ENCODE results near the gene FGF11.
A peak's percentile ranks its signal among the peaks of the same experiment; 100 is the strongest.

FGF11 gene

GRCh38 chr17:7460850-7461660 lies 21.7 kb downstream of the FGF11 start:
- H3K27me3 ChIP-seq, result no peaks in the 10 kb centered on the region
- no peak overlapping the region for H3K4me3 ChIP-seq (ENCODE audit: low read depth in 1 of 2, low read length in 1 of 2)
- peaks cover 21% of the 10 kb centered on the region for H3K36me3 ChIP-seq
- peaks cover 8 to 9% of the 10 kb centered on the region in 2 experiments for H3K4me1 ChIP-seq (ENCODE audit: control insufficient read depth in 1 of 2, insufficient read depth in 1 of 2, low read depth in 1 of 2, low read length in 1 of 2)
- no peak overlapping the region for H3K27ac ChIP-seq
- H3K9me3 ChIP-seq, result no peaks in the 10 kb centered on the region
- TF ChIP-seq CTCF (IDR thresholded peaks at IDR 0.05), result no peak

GRCh38 chr17:7462474-7463371 lies 23.4 kb downstream of the FGF11 start:
- H3K4me1 ChIP-seq (ENCODE audit: control insufficient read depth in 1 of 2, insufficient read depth in 1 of 2, low read depth in 1 of 2, low read length in 1 of 2), result peaks cover 13 to 15% of the 10 kb centered on the region in 2 experiments
- no peak for TF ChIP-seq CTCF (IDR thresholded peaks at IDR 0.05)
- H3K9me3 ChIP-seq, result no peaks in the 10 kb centered on the region
- no peak overlapping the region for H3K27ac ChIP-seq
- no peaks in the 10 kb centered on the region for H3K27me3 ChIP-seq
- H3K36me3 ChIP-seq, result peaks cover 27% of the 10 kb centered on the region
- H3K4me3 ChIP-seq (ENCODE audit: low read depth in 1 of 2, low read length in 1 of 2), result no peak overlapping the region

- TF ChIP-seq CTCF (IDR thresholded peaks at IDR 0.05), result no peak
- Histone ChIP-seq H3K4me3 (ENCODE audit: low read depth in 1 of 2, low read length in 1 of 2) (no peak overlapping the region), H3K27me3 (no peaks in the 10 kb centered on the region), H3K36me3 (peaks cover 27% of the 10 kb centered on the region), H3K27ac (no peak overlapping the region), H3K4me1 (ENCODE audit: control insufficient read depth in 1 of 2, insufficient read depth in 1 of 2, low read depth in 1 of 2, low read length in 1 of 2) (peaks cover 13 to 15% of the 10 kb centered on the region in 2 experiments), H3K9me3 (no peaks in the 10 kb centered on the region)
Measured at GRCh38 chr17:7463372-7463846, 24.1 kb downstream of the FGF11 start.

GRCh38 chr17:7464081-7464480 lies 24.8 kb downstream of the FGF11 start:
- H3K36me3 ChIP-seq, result peaks cover 27% of the 10 kb centered on the region
- H3K27ac ChIP-seq, result no peak overlapping the region
- H3K4me3 ChIP-seq (ENCODE audit: low read depth in 1 of 2, low read length in 1 of 2), result no peak overlapping the region
- no peak for TF ChIP-seq CTCF (IDR thresholded peaks at IDR 0.05)
- no peaks in the 10 kb centered on the region for H3K27me3 ChIP-seq
- no peaks in the 10 kb centered on the region for H3K9me3 ChIP-seq
- H3K4me1 ChIP-seq (ENCODE audit: control insufficient read depth in 1 of 2, insufficient read depth in 1 of 2, low read depth in 1 of 2, low read length in 1 of 2), result peaks cover 13 to 15% of the 10 kb centered on the region in 2 experiments

GRCh38 chr17:7465597-7466275 lies 26.4 kb downstream of the FGF11 start:
- no peak for TF ChIP-seq CTCF (IDR thresholded peaks at IDR 0.05)
- Histone ChIP-seq H3K27ac (peak overlapping the region; percentile 61), H3K4me3 (ENCODE audit: low read depth in 1 of 2, low read length in 1 of 2) (no peak overlapping the region), H3K9me3 (no peaks in the 10 kb centered on the region), H3K27me3 (no peaks in the 10 kb centered on the region), H3K4me1 (ENCODE audit: control insufficient read depth in 1 of 2, insufficient read depth in 1 of 2, low read depth in 1 of 2, low read length in 1 of 2) (peaks cover 13 to 15% of the 10 kb centered on the region in 2 experiments), H3K36me3 (peaks cover 27% of the 10 kb centered on the region)
